ENCODE measurements around the gene TP53RK.

The TP53RK gene

GRCh38 chr20:46701556-46701955 lies 12.3 kb upstream of the TP53RK start:
- TF ChIP-seq GATA3 (IDR thresholded peaks at IDR 0.05; ENCODE audit: low read depth, low read length) (no peak), GATA2 (IDR thresholded peaks at IDR 0.05; ENCODE audit: low read depth, low read length) (no peak)

- TF ChIP-seq GATA3 (IDR thresholded peaks at IDR 0.05; ENCODE audit: low read depth, low read length) (no peak), GATA2 (IDR thresholded peaks at IDR 0.05; ENCODE audit: low read depth, low read length) (no peak)
Measured at GRCh38 chr20:46701057-46701456, 11.8 kb upstream of the TP53RK start.

GRCh38 chr20:46700481-46700880 lies 11.2 kb upstream of the TP53RK start:
- TF ChIP-seq GATA3 (IDR thresholded peaks at IDR 0.05; ENCODE audit: low read depth, low read length) = no peak
- no peak for TF ChIP-seq GATA2 (IDR thresholded peaks at IDR 0.05; ENCODE audit: low read depth, low read length)

DNA sequence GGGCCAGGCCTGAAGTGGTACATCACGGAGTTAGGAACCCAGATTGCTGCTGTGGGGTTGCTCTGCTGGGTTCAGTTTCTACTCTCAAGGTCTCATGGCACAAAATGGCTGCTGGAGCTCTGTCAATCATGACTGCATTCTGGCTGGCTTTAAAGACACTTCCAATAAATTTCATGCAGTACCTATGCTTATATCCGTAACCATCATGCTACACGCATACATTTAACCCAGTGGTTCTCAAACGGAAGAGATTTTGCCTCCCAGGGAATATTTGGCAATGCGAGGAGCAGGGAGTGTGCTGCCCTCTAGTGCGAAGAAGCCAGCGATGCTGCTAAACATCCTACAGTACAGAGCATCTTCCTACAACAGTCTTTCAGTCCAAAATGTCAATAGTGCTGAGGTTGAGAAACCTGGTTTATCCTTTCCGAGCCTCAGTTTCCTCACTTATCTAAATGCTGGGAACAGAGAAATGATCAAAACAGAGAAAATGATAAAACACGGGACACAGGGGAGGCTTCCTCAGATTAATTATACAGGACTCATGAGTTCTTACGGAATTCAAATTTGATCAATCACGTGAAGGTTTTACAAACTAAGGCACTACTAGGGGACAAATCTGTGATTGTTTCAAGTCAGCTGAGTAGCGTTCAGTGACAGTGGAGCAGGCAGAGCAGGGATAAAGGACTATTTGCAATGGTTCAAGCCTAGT lies 10.6 kb upstream of the TP53RK start:
- TF ChIP-seq GATA2 (IDR thresholded peaks at IDR 0.05; ENCODE audit: low read depth, low read length) (no peak), GATA3 (IDR thresholded peaks at IDR 0.05; ENCODE audit: low read depth, low read length) (no peak)

- TF ChIP-seq GATA3 (IDR thresholded peaks at IDR 0.05; ENCODE audit: low read depth, low read length) (no peak), GATA2 (IDR thresholded peaks at IDR 0.05; ENCODE audit: low read depth, low read length) (no peak)
Measured at GRCh38 chr20:46698788-46699187, 9.5 kb upstream of the TP53RK start.

DNA sequence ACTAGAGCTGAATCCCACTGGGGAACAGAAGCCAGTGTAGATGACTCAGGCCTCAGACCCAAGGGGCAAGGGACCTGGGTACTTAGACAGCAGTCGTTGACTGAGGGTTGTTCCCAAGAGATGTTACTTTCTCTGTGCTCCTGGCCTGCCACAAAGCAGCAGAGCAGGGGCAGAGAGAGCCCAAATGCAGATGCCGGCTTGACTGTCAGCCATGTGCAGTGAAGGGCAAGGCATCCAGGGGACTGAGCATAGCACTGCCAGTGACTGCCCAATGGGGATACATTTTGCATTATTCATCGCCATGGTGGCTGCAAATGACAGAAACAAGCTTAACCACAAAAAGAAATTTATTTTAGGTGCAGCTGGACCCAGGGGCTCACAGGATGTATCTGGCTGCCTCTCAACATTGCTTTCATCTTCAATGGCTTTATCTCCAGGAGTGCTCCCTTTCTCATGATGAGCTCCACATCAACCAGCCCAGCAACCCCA lies 7.6 kb upstream of the TP53RK start:
- TF ChIP-seq GATA3 (IDR thresholded peaks at IDR 0.05; ENCODE audit: low read depth, low read length) (no peak), GATA2 (IDR thresholded peaks at IDR 0.05; ENCODE audit: low read depth, low read length) (no peak)

DNA sequence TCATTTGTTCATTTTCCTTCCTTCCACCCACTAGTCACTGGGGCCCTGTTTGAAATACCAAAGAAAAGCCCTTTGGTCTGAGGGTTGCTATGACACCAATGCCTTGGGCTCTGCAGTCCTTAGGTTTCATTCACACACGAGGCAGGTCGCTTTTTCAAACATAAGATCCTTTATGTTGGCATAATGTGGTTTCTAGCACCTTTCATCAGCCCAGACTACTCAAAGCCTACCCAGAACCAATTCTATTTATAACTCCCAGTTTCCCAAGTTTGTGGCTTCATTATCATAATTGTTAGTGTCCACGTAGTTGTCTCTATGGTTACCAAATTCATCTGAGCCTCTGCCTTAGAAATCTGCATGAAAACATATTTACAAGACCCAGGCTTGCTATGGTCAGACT lies 6.6 kb upstream of the TP53RK start:
- no peak for TF ChIP-seq GATA3 (IDR thresholded peaks at IDR 0.05; ENCODE audit: low read depth, low read length)

DNA sequence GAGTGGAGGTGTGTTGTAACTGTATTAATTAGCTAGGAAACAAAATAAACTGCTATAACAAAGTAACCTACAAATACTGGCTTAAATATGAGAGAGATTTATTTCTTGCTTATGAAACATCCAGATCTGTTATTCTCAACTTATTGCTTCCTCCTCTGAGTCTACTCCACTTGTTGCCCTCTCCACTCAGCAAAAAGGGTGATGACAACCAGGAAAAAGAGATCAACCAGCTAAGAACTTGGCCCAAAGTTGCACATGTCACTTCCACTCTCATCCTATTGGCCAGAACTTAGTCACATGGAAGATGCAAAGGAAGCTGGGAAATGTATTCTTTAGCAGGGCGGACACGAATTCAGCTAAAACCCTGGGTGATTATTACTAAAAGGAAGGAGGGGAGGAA lies 5.2 kb upstream of the TP53RK start:
- TF ChIP-seq GATA2 (IDR thresholded peaks at IDR 0.05; ENCODE audit: low read depth, low read length) = no peak
- TF ChIP-seq GATA3 (IDR thresholded peaks at IDR 0.05; ENCODE audit: low read depth, low read length) = no peak

- TF ChIP-seq GATA2 (IDR thresholded peaks at IDR 0.05; ENCODE audit: low read depth, low read length) (no peak), GATA3 (IDR thresholded peaks at IDR 0.05; ENCODE audit: low read depth, low read length) (no peak)
Measured at GRCh38 chr20:46691196-46691595, 2.0 kb upstream of the TP53RK start.

GRCh38 chr20:46690219-46691106 lies 1.2 kb upstream of the TP53RK start:
- no peak for TF ChIP-seq GATA3 (IDR thresholded peaks at IDR 0.05; ENCODE audit: low read depth, low read length)

- TF ChIP-seq GATA2 (IDR thresholded peaks at IDR 0.05; ENCODE audit: low read depth, low read length) = no peak
- TF ChIP-seq GATA3 (IDR thresholded peaks at IDR 0.05; ENCODE audit: low read depth, low read length) = no peak
Measured at GRCh38 chr20:46689754-46690085, 476 bp upstream of the TP53RK start.

DNA sequence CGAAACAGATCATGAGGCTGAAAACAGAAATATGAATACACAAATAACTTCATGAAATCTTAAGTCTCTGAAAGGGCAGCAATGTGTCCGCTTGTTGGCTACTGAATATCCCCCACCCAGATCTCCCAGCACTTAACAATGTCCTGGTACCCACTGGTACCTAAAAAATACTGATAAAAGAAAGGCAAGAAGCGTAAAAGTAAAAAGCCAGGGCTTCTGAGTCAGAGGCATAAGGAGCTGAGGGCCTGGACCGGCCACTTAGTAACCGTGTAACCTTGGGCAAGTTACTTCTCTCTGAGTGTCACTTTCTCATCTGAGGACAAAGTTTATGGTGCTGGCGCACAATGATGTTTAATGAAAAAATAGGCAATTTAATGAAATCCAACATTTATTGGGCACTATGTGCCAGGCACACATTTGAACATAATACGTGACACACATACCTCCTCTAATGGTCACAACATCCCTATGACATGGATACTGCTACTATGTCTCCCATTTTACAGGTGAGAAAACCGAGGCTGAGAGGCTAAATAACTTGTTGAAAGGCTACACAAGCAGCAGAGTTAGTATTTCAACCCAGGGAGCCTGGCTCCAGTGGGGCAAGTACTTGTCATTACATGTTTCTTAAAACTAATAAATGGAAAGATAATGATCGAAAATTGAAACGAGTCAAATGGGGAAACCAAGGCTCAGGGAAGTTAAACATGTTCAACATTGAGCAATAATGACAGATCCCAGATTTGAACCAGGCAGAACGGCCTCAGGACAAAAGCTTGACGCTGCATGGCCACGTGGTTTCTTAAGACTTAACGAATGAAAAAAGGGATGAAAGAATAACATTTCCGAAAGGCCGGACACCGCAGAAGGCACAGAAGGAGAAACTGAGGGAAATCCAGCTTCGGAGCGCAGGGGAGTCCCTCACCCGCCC lies 828 bp downstream of the TP53RK start:
- TF ChIP-seq GATA2 (IDR thresholded peaks at IDR 0.05; ENCODE audit: low read depth, low read length) (no peak), GATA3 (IDR thresholded peaks at IDR 0.05; ENCODE audit: low read depth, low read length) (no peak)

DNA sequence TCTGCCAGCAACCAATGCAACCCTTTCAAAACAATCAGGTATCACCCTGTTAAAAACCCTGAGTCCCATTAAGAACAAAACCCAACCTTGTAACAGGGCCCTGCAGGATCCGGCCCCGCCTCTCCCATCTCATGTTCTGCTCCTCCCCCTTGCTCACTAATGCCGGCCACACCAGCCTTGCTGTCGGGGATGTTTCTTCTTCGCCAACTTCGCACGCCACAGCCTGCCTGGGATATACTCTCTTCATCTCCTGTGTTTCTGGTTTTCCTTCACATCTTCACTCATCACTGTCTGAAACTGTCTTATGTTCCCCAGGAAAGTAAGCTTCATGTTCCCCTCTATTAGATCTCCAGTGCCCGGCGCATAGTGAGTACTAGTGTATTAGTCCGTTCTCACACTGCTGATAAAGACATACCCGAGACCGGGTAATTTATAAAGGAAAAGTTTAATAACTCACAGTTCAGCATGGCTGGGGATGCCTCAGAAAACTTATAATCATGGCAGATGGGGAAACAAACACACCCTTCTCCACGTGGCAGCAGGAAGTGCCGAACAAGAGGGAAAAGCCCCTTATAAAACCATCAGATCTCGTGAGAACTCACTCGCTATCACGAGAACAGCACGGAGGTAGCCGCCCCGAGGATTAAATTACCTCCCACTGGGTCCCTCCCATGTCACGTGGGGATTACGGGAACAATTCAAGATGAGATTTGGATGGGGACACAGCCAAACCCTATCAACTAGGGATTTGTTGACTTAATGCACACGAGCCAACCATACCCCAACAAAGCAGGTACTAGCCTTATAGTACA lies 5.1 kb downstream of the TP53RK start:
- TF ChIP-seq GATA2 (IDR thresholded peaks at IDR 0.05; ENCODE audit: low read depth, low read length) (no peak), GATA3 (IDR thresholded peaks at IDR 0.05; ENCODE audit: low read depth, low read length) (no peak)

DNA sequence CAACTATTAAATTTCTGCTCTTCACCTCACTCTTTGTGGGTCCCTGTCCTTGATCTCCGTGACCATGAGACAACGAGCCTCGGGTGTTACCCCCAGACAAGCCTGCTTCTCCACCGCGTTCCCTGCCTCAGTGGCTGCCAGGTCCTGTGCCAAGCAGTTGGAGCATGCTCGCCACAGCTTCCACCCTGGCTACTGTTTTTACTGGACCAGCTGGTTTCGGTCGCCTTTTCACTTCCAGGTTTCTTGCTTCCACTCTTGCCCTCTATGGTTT lies 5.6 kb downstream of the TP53RK start:
- TF ChIP-seq GATA3 (IDR thresholded peaks at IDR 0.05; ENCODE audit: low read depth, low read length) (no peak), GATA2 (IDR thresholded peaks at IDR 0.05; ENCODE audit: low read depth, low read length) (no peak)

Data from SH-SY5Y (cell line).